Thyroid gland (tissue), 4 donors: Measurements from ENCODE around the gene SHE. TPM values are rescaled to one million over a fixed set of nuclear protein-coding genes. Genes with fewer than 3 reads are reported as not detected.

Source experiments
- DNase-seq, 2 donors: peaks; one replicate each; pipeline ENCODE4 v3.0.0-alpha.2; 2019
- H3K27ac ChIP-seq, 3 donors: fragments of 200-600 bp; sonication (generic); 1 replicate in 2 of 3; 2 replicates in 1 of 3; pipeline ENCODE4 v1.5.1; 2016 to 2019; ENCODE audit warnings: mild to moderate bottlenecking in 1 of 3, moderate library complexity in 1 of 3
- H3K27me3 ChIP-seq: fragments of 200-600 bp; sonication (generic); one replicate; pipeline ENCODE4 v1.5.1; 2019
- H3K36me3 ChIP-seq, 2 donors: fragments of 200-600 bp; sonication (generic); one replicate each; pipeline ENCODE4 v1.5.1; 2016 to 2019
- H3K4me1 ChIP-seq, 2 donors: fragments of 200-600 bp; sonication (generic); one replicate each; pipeline ENCODE4 v1.5.1; 2017 to 2019
- H3K4me3 ChIP-seq, 3 donors: fragments of 200-600 bp; sonication (generic); replicated peaks in 1 of 3; 1 replicate in 2 of 3; 2 replicates in 1 of 3; pipeline ENCODE4 v1.5.1; 2016; ENCODE audit warnings: mild to moderate bottlenecking in 1 of 3
- H3K9me3 ChIP-seq: fragments of 200-600 bp; sonication (generic); one replicate; pipeline ENCODE4 v1.5.1; 2017
- CTCF ChIP-seq, 6 experiments: fragments of 200-600 bp in 3 of 6; fragments of 450-650 bp in 3 of 6; sonication (generic) in 3 of 6; IDR thresholded peaks; one replicate each; pipeline ENCODE4 v1.5.1; 2016 to 2019; ENCODE audit warnings: antibody characterized with exemption in 6 of 6, mild to moderate bottlenecking in 2 of 6, inconsistent platforms in 1 of 6, moderate library complexity in 1 of 6
- POLR2A ChIP-seq, 2 donors: fragments of 450-650 bp; IDR thresholded peaks; one replicate each; pipeline ENCODE4 v1.6.1; 2017; ENCODE audit warnings: antibody characterized with exemption in 2 of 2, mild to moderate bottlenecking in 2 of 2, moderate library complexity in 1 of 2
- WGBS, 2 donors: methylation state at CpG; one replicate each; pipeline ENCODE4 v1.1.5; 2017; 5-methylcytosine and 5-hydroxymethylcytosine counted together
- intact Hi-C: fragments of 100-400 bp; cut with DNase I; formaldehyde crosslinking; loops from one replicate; pipeline ENCODE4 v1.15.1; 2023
- total RNA-seq, 4 donors: library from RNA; depleted of rRNA; stranded (reverse); fragments of >200 nt; gene quantifications; one replicate each; pipeline ENCODE4 v1.2.3, GENCODE V29; 2016

Gene SHE
- total RNA-seq, 4 donors from 2014 or later = 35.8 to 56.0 (median 43.0) TPM

GRCh38 chr1:154501423-154502065, 668 bp downstream of the SHE start:
- intact Hi-C loops = no loop called here
- peak; percentile 71 to 73 for DNase-seq

DNA sequence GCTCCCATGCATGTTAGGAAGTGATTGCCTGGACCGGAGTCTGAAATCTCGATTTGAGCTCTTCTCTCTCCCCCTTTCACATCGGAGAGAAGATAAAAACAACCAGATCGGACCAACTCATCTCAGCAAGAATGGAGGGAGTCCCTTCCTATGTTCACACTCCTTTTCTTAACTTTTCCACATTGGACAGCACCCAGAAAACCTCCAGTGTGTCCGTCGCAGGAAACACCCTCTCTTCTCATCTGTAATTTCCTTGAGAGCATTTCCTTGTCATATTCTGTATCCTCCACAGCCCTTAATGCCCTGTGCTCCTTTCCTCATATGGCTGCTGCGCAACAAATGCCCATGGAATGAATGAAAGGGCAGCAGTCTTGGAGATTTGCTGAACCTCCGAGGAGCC, 1.7 kb downstream of the SHE start:
- H3K27me3 ChIP-seq = no peaks in the 10 kb centered on the region
- intact Hi-C loops = no loop called here
- H3K4me1 ChIP-seq = peaks cover 20 to 43% of the 10 kb centered on the region in 2 donors
- peaks cover 0 to 2% of the 10 kb centered on the region in 2 donors for H3K36me3 ChIP-seq
- WGBS, 2 donors = 58% methylated on average over 8 of the region's 8 CpGs
- peak overlapping the region in 2 of 3 donors; percentile 68 to 78 for H3K27ac ChIP-seq
- TF ChIP-seq POLR2A (IDR thresholded peaks at IDR 0.05) (no peak), CTCF (IDR thresholded peaks at IDR 0.05) (no peak)
- no peaks in the 10 kb centered on the region for H3K9me3 ChIP-seq
- peak overlapping the region in 2 of 3 donors; percentile 32 to 54 for H3K4me3 ChIP-seq
- no peak for DNase-seq

More at GRCh38 chr1:154501423-154502065, 668 bp downstream of the SHE start:
- no peak for TF ChIP-seq CTCF (IDR thresholded peaks at IDR 0.05)
- TF ChIP-seq POLR2A (IDR thresholded peaks at IDR 0.05) = peak in 1 of 2 donors; percentile 33
- Histone ChIP-seq H3K27me3 (no peaks in the 10 kb centered on the region), H3K9me3 (no peaks in the 10 kb centered on the region), H3K4me3 (peak overlapping the region; percentile 25 to 54 (median 32)), H3K4me1 (peaks cover 17 to 33% of the 10 kb centered on the region in 2 donors), H3K27ac (peak overlapping the region; percentile 62 to 78 (median 68)), H3K36me3 (peaks cover 0 to 2% of the 10 kb centered on the region in 2 donors)
- WGBS, 2 donors = 3 to 6% methylated on average over 5 to 17 of the region's 54 CpGs

- H3K27ac ChIP-seq = peak overlapping the region in 1 of 3 donors; percentile 68
- H3K4me1 ChIP-seq = peaks cover 20 to 52% of the 10 kb centered on the region in 2 donors
- no peaks in the 10 kb centered on the region for H3K27me3 ChIP-seq
- no peaks in the 10 kb centered on the region for H3K9me3 ChIP-seq
- TF ChIP-seq CTCF (IDR thresholded peaks at IDR 0.05) (no peak), POLR2A (IDR thresholded peaks at IDR 0.05) (no peak)
- 83 to 87% methylated on average over 1 of the region's 1 CpG for WGBS, 2 donors
- H3K36me3 ChIP-seq = peaks cover 0 to 2% of the 10 kb centered on the region in 2 donors
- DNase-seq = no peak
- intact Hi-C loops = no loop called here
- peak overlapping the region in 1 of 3 donors; percentile 54 for H3K4me3 ChIP-seq
These were observed 2.8 kb downstream of the SHE start for GRCh38 chr1:154499446-154499845.

GRCh38 chr1:154497026-154497806, 5.0 kb downstream of the SHE start:
- no peak overlapping the region for H3K4me3 ChIP-seq
- TF ChIP-seq CTCF (IDR thresholded peaks at IDR 0.05) = no peak
- TF ChIP-seq POLR2A (IDR thresholded peaks at IDR 0.05) = no peak
- peaks cover 20 to 45% of the 10 kb centered on the region in 2 donors for H3K4me1 ChIP-seq
- H3K9me3 ChIP-seq = no peaks in the 10 kb centered on the region
- intact Hi-C loops = no loop called here
- peak overlapping the region; percentile 44 to 56 (median 55) for H3K27ac ChIP-seq
- WGBS, 2 donors = 29 to 33% methylated on average over 5 of the region's 5 CpGs
- H3K36me3 ChIP-seq = peaks cover 0 to 2% of the 10 kb centered on the region in 2 donors
- no peaks in the 10 kb centered on the region for H3K27me3 ChIP-seq
- peak; percentile 50 to 60 for DNase-seq
